Liver (tissue), 3 donors: ENCODE results near the gene FBXO10.
"Not testable (repeated sequence)": the region's sequence is repeated elsewhere in the genome, so short reads cannot be mapped to it uniquely, and the experiment has no call there.

ENCODE experiments used
- GABPA ChIP-seq, 2 donors: IDR thresholded peaks in 1 of 2; conservative IDR thresholded peaks in 1 of 2; 2 replicates each; pipeline ENCODE4 v1.6.1; 2016; ENCODE audit warnings: antibody characterized with exemption in 2 of 2, mild to moderate bottlenecking in 1 of 2, moderate library complexity in 1 of 2
- RAD21 ChIP-seq, 2 donors: IDR thresholded peaks; 2 replicates each; pipeline ENCODE4 v1.6.1; 2016; ENCODE audit warnings: antibody characterized with exemption in 2 of 2, mild to moderate bottlenecking in 2 of 2
- RXRA ChIP-seq, 2 donors: IDR thresholded peaks; 2 replicates each; pipeline ENCODE4 v1.6.1; 2017 to 2018; ENCODE audit warnings: antibody characterized with exemption in 2 of 2, mild to moderate bottlenecking in 1 of 2
- SP1 ChIP-seq: IDR thresholded peaks from 2 replicates; pipeline ENCODE4 v1.6.1; 2018; ENCODE audit warnings: antibody characterized with exemption, mild to moderate bottlenecking
- TAF1 ChIP-seq: conservative IDR thresholded peaks from 2 replicates; pipeline ENCODE4 v1.6.1; 2016; ENCODE audit warnings: antibody characterized with exemption, mild to moderate bottlenecking
- TF ChIP-seq, protein P1 (sequence below): IDR thresholded peaks from 2 replicates; pipeline ENCODE4 v1.6.1; 2016; ENCODE audit warnings: antibody characterized with exemption, mild to moderate bottlenecking
- TF ChIP-seq, protein P2 (sequence below): fragments of 150-350 bp; IDR thresholded peaks from 2 replicates; pipeline ENCODE4 v1.5.1; 2017; ENCODE audit warnings: improper control_type of control experiment, low read depth, low read length; ENCODE audit not compliant: missing input control
- TF ChIP-seq, protein P3 (sequence below): IDR thresholded peaks from 2 replicates; pipeline ENCODE4 v1.6.1; 2016; ENCODE audit warnings: antibody characterized with exemption
- donor health status: healthy.
- donor health status: healthy.

DNA sequence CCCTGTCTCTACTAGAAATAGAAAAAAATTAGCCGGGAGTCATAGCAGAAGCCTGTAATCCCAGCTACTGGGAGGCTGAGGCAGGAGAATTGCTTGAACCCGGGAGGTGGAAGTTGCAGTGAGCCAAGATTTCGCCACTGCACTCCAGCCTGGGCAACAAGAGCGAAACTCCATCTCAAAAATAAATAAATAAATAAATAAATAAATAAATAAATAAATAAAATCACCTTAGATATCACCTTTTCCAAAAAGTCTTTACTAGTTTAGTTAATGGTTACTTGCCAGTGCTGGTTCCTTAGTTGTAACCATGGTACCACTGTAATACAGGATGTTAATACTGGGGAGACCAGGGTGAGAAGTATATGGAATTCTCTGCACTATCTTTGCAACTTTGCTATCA, 25.9 kb upstream of the FBXO10 start:
- not testable (repeated sequence) for TF ChIP-seq RXRA (IDR thresholded peaks at IDR 0.05); GABPA (IDR thresholded peaks at IDR 0.05 in 1 of 2, conservative IDR thresholded peaks at IDR 0.05 in 1 of 2); TAF1; SP1; RAD21 (IDR thresholded peaks at IDR 0.05)
- TF ChIP-seq, protein P1, sequence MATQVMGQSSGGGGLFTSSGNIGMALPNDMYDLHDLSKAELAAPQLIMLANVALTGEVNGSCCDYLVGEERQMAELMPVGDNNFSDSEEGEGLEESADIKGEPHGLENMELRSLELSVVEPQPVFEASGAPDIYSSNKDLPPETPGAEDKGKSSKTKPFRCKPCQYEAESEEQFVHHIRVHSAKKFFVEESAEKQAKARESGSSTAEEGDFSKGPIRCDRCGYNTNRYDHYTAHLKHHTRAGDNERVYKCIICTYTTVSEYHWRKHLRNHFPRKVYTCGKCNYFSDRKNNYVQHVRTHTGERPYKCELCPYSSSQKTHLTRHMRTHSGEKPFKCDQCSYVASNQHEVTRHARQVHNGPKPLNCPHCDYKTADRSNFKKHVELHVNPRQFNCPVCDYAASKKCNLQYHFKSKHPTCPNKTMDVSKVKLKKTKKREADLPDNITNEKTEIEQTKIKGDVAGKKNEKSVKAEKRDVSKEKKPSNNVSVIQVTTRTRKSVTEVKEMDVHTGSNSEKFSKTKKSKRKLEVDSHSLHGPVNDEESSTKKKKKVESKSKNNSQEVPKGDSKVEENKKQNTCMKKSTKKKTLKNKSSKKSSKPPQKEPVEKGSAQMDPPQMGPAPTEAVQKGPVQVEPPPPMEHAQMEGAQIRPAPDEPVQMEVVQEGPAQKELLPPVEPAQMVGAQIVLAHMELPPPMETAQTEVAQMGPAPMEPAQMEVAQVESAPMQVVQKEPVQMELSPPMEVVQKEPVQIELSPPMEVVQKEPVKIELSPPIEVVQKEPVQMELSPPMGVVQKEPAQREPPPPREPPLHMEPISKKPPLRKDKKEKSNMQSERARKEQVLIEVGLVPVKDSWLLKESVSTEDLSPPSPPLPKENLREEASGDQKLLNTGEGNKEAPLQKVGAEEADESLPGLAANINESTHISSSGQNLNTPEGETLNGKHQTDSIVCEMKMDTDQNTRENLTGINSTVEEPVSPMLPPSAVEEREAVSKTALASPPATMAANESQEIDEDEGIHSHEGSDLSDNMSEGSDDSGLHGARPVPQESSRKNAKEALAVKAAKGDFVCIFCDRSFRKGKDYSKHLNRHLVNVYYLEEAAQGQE = not testable (repeated sequence)
- TF ChIP-seq, protein P2, sequence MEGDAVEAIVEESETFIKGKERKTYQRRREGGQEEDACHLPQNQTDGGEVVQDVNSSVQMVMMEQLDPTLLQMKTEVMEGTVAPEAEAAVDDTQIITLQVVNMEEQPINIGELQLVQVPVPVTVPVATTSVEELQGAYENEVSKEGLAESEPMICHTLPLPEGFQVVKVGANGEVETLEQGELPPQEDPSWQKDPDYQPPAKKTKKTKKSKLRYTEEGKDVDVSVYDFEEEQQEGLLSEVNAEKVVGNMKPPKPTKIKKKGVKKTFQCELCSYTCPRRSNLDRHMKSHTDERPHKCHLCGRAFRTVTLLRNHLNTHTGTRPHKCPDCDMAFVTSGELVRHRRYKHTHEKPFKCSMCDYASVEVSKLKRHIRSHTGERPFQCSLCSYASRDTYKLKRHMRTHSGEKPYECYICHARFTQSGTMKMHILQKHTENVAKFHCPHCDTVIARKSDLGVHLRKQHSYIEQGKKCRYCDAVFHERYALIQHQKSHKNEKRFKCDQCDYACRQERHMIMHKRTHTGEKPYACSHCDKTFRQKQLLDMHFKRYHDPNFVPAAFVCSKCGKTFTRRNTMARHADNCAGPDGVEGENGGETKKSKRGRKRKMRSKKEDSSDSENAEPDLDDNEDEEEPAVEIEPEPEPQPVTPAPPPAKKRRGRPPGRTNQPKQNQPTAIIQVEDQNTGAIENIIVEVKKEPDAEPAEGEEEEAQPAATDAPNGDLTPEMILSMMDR = not testable (repeated sequence)
- TF ChIP-seq, protein P3, sequence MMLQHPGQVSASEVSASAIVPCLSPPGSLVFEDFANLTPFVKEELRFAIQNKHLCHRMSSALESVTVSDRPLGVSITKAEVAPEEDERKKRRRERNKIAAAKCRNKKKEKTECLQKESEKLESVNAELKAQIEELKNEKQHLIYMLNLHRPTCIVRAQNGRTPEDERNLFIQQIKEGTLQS = not testable (repeated sequence)
